ENCODE results near the gene MVD. TPM values are rescaled to one million over a fixed set of nuclear protein-coding genes. Genes with fewer than 3 reads are reported as not detected.

The MVD gene
- total and polyA plus RNA-seq, 2 experiments from 2014 or later, result 95.3 to 149 TPM

- H2AFZ ChIP-seq, result no peak overlapping the region
- no peak for DNase-seq (ENCODE audit: low spot score)
- no peak overlapping the region for H3K27ac ChIP-seq (ENCODE audit: low read depth)
- H3K4me3 Mint-ChIP-seq, result peak overlapping the region; percentile 53; the same call in 2 of the 3 replicates
- no peaks in the 10 kb centered on the region for H3K36me3 ChIP-seq (ENCODE audit: insufficient read depth)
- H3K9me2 ChIP-seq (ENCODE audit: insufficient read depth), result no peaks in the 10 kb centered on the region
- ATAC-seq, result no peak
- H3K4me2 ChIP-seq, result no peak overlapping the region
- peaks cover 37% of the 10 kb centered on the region for H3K4me1 Mint-ChIP-seq
- no peaks in the 10 kb centered on the region; the same call in 1 of the 2 replicates for H3K27me3 ChIP-seq (ENCODE audit: insufficient read depth)
- H3K27me3 Mint-ChIP-seq (ENCODE audit: insufficient read depth, low read depth, poor library complexity), result peaks cover 42% of the 10 kb centered on the region
- H3K79me2 ChIP-seq (replicated peaks; ENCODE audit: insufficient read depth), result no peaks in the 10 kb centered on the region
- H3K4me1 ChIP-seq (ENCODE audit: insufficient read depth), result peaks cover 15% of the 10 kb centered on the region
- H3K9me3 Mint-ChIP-seq, result peaks cover 6% of the 10 kb centered on the region; the same call in 2 of the 3 replicates
- H3F3A ChIP-seq (replicated peaks; ENCODE audit: low read depth), result 0 out of 2 replicates have a peak, but pooled peaks cover 13% of the 10 kb centered on the region
- H3K27ac Mint-ChIP-seq, result no peak overlapping the region
- H4K20me1 ChIP-seq (replicated peaks; ENCODE audit: insufficient read depth), result no peaks in the 10 kb centered on the region; the same call in 1 of the 2 replicates
- H3K4me3 ChIP-seq, result no peak overlapping the region
- H3K36me3 Mint-ChIP-seq (ENCODE audit: low read depth), result peaks cover 18% of the 10 kb centered on the region; the same call in 2 of the 3 replicates
- TF ChIP-seq JUNB (IDR thresholded peaks at IDR 0.05; ENCODE audit: unreplicated experiment) (no peak), ZNF114 (CRISPR knock-in tag; IDR thresholded peaks at IDR 0.05) (no peak), NANOG (IDR thresholded peaks at IDR 0.05; ENCODE audit: borderline replicate concordance) (no peak), CTCF (conservative IDR thresholded peaks at IDR 0.05; ENCODE audit: low read depth in 2 of 2) (no peak), EZH2phosphoT487 (IDR thresholded peaks at IDR 0.05; ENCODE audit: unreplicated experiment) (no peak), ZNF331 (CRISPR knock-in tag; IDR thresholded peaks at IDR 0.05; ENCODE audit: low read depth) (no peak), REST (IDR thresholded peaks at IDR 0.05; ENCODE audit: unreplicated experiment) (no peak), ETS1 (IDR thresholded peaks at IDR 0.05) (no peak), STAT1 (IDR thresholded peaks at IDR 0.05; ENCODE audit: unreplicated experiment) (no peak), CREB1 (CRISPR knock-in tag; IDR thresholded peaks at IDR 0.05; ENCODE audit: low read depth) (no peak), POLR2AphosphoS5 (IDR thresholded peaks at IDR 0.05; ENCODE audit: low read depth) (no peak), ZNF462 (CRISPR knock-in tag; IDR thresholded peaks at IDR 0.05) (no peak), EZH2 (IDR thresholded peaks at IDR 0.05; ENCODE audit: low read depth, unreplicated experiment) (no peak)
Observed at GRCh38 chr16:88640498-88641247, 22.2 kb downstream of the MVD start.

All from GM23338 (cell line).